ENCODE measurements around the gene ELOVL7. TPM values are rescaled to one million over a fixed set of nuclear protein-coding genes. Genes with fewer than 3 reads are reported as not detected.
A peak's percentile ranks its signal among the peaks of the same experiment; 100 is the strongest.

Gene ELOVL7
- total RNA-seq, 1 experiment from 2014 or later = 1.2 TPM

- Histone ChIP-seq H3K4me3 (ENCODE audit: low read length) (no peak overlapping the region), H3K79me2 (ENCODE audit: low read length) (no peaks in the 10 kb centered on the region), H3K36me3 (ENCODE audit: low read depth, low read length) (no peaks in the 10 kb centered on the region), H4K20me1 (ENCODE audit: low read length) (no peaks in the 10 kb centered on the region), H3K4me2 (ENCODE audit: low read length) (no peak overlapping the region), H2AFZ (ENCODE audit: low read length) (no peak overlapping the region), H3K4me1 (ENCODE audit: insufficient read depth, low read length) (no peaks in the 10 kb centered on the region), H3K27ac (ENCODE audit: low read length) (no peak overlapping the region), H3F3A (ENCODE audit: low read length, unreplicated experiment) (no peaks in the 10 kb centered on the region), H3K9me3 (ENCODE audit: low read length) (no peaks in the 10 kb centered on the region), H3K9ac (ENCODE audit: low read length) (no peak overlapping the region), H3K27me3 (ENCODE audit: low read length) (no peaks in the 10 kb centered on the region), H3K9me2 (replicated peaks; ENCODE audit: low read length) (no peaks in the 10 kb centered on the region)
- intact Hi-C loops (cut with micrococcal nuclease) = no loop called here
- no peak for ATAC-seq
- POLR2A ChIA-PET (ENCODE audit: unreplicated experiment) = no interaction called here
- TF ChIP-seq EZH2phosphoT487 (IDR thresholded peaks at IDR 0.05; ENCODE audit: borderline replicate concordance, low read length) (no peak), EZH2 (IDR thresholded peaks at IDR 0.05; ENCODE audit: low read length, unreplicated experiment) (no peak)
- CTCF ChIA-PET = no interaction called here
- BruUV-seq (replicated peaks) = no TSS peak
- no peak for DNase-seq
These were observed 2.7 kb downstream of the ELOVL7 start for GRCh38 chr5:60841361-60841760.

GRCh38 chr5:60836131-60836530, 7.9 kb downstream of the ELOVL7 start:
- Histone ChIP-seq H4K20me1 (ENCODE audit: low read length) (no peaks in the 10 kb centered on the region), H3K9me2 (replicated peaks; ENCODE audit: low read length) (no peaks in the 10 kb centered on the region), H3F3A (ENCODE audit: low read length, unreplicated experiment) (no peaks in the 10 kb centered on the region), H3K4me1 (ENCODE audit: insufficient read depth, low read length) (no peaks in the 10 kb centered on the region), H2AFZ (ENCODE audit: low read length) (no peak overlapping the region), H3K79me2 (ENCODE audit: low read length) (no peaks in the 10 kb centered on the region), H3K4me2 (ENCODE audit: low read length) (no peak overlapping the region), H3K36me3 (ENCODE audit: low read depth, low read length) (no peaks in the 10 kb centered on the region), H3K4me3 (ENCODE audit: low read length) (no peak overlapping the region), H3K9ac (ENCODE audit: low read length) (no peak overlapping the region), H3K27me3 (ENCODE audit: low read length) (no peaks in the 10 kb centered on the region), H3K9me3 (ENCODE audit: low read length) (no peaks in the 10 kb centered on the region), H3K27ac (ENCODE audit: low read length) (no peak overlapping the region)
- DNase-seq (no peak), ATAC-seq (no peak)
- POLR2A ChIA-PET (ENCODE audit: unreplicated experiment) = no interaction called here
- TF ChIP-seq EZH2phosphoT487 (IDR thresholded peaks at IDR 0.05; ENCODE audit: borderline replicate concordance, low read length) (no peak), EZH2 (IDR thresholded peaks at IDR 0.05; ENCODE audit: low read length, unreplicated experiment) (no peak)
- no TSS peak for BruUV-seq (replicated peaks)
- CTCF ChIA-PET = no interaction called here
- intact Hi-C loops (cut with micrococcal nuclease) = no loop called here

- no peak overlapping the region for H3K4me3 ChIP-seq (ENCODE audit: low read length)
- H3K79me2 ChIP-seq (ENCODE audit: low read length) = no peaks in the 10 kb centered on the region
- no peak overlapping the region for H2AFZ ChIP-seq (ENCODE audit: low read length)
- no peaks in the 10 kb centered on the region for H3K9me2 ChIP-seq (replicated peaks; ENCODE audit: low read length)
- BruUV-seq (replicated peaks) = no TSS peak
- ATAC-seq (no peak), DNase-seq (peak; percentile 26)
- H3K9ac ChIP-seq (ENCODE audit: low read length) = no peak overlapping the region
- H3K27me3 ChIP-seq (ENCODE audit: low read length) = no peaks in the 10 kb centered on the region
- no peaks in the 10 kb centered on the region for H4K20me1 ChIP-seq (ENCODE audit: low read length)
- ChIA-PET CTCF (no interaction called here), POLR2A (ENCODE audit: unreplicated experiment) (no interaction called here)
- H3K9me3 ChIP-seq (ENCODE audit: low read length) = no peaks in the 10 kb centered on the region
- intact Hi-C loops (cut with micrococcal nuclease) = no loop called here
- H3K36me3 ChIP-seq (ENCODE audit: low read depth, low read length) = no peaks in the 10 kb centered on the region
- TF ChIP-seq EZH2 (IDR thresholded peaks at IDR 0.05; ENCODE audit: low read length, unreplicated experiment) (no peak), CTCF (conservative IDR thresholded peaks at IDR 0.05; ENCODE audit: low read depth, low read length) (no peak), EZH2phosphoT487 (IDR thresholded peaks at IDR 0.05; ENCODE audit: borderline replicate concordance, low read length) (no peak)
- H3K4me1 ChIP-seq (ENCODE audit: insufficient read depth, low read length) = no peaks in the 10 kb centered on the region
- H3F3A ChIP-seq (ENCODE audit: low read length, unreplicated experiment) = no peaks in the 10 kb centered on the region
- no peak overlapping the region for H3K4me2 ChIP-seq (ENCODE audit: low read length)
- no peak overlapping the region for H3K27ac ChIP-seq (ENCODE audit: low read length)
These were observed 8.5 kb downstream of the ELOVL7 start for GRCh38 chr5:60835554-60835953.

- intact Hi-C loops (cut with micrococcal nuclease) = no loop called here
- H3K4me1 ChIP-seq (ENCODE audit: insufficient read depth, low read length) = no peaks in the 10 kb centered on the region
- no peak overlapping the region for H3K27ac ChIP-seq (ENCODE audit: low read length)
- no peak overlapping the region for H2AFZ ChIP-seq (ENCODE audit: low read length)
- no peaks in the 10 kb centered on the region for H3K36me3 ChIP-seq (ENCODE audit: low read depth, low read length)
- BruUV-seq (replicated peaks) = no TSS peak
- H3K9me3 ChIP-seq (ENCODE audit: low read length) = no peaks in the 10 kb centered on the region
- H3K4me3 ChIP-seq (ENCODE audit: low read length) = no peak overlapping the region
- no peak for TF ChIP-seq CTCF (conservative IDR thresholded peaks at IDR 0.05; ENCODE audit: low read depth, low read length)
- TF ChIP-seq EZH2 (IDR thresholded peaks at IDR 0.05; ENCODE audit: low read length, unreplicated experiment) = no peak
- TF ChIP-seq EZH2phosphoT487 (IDR thresholded peaks at IDR 0.05; ENCODE audit: borderline replicate concordance, low read length) = no peak
- no peak for DNase-seq
- no peaks in the 10 kb centered on the region for H3K9me2 ChIP-seq (replicated peaks; ENCODE audit: low read length)
- H3K27me3 ChIP-seq (ENCODE audit: low read length) = no peaks in the 10 kb centered on the region
- H3K9ac ChIP-seq (ENCODE audit: low read length) = no peak overlapping the region
- no peaks in the 10 kb centered on the region for H3K79me2 ChIP-seq (ENCODE audit: low read length)
- no peak overlapping the region for H3K4me2 ChIP-seq (ENCODE audit: low read length)
- no peak for ATAC-seq
- H3F3A ChIP-seq (ENCODE audit: low read length, unreplicated experiment) = no peaks in the 10 kb centered on the region
- no peaks in the 10 kb centered on the region for H4K20me1 ChIP-seq (ENCODE audit: low read length)
- ChIA-PET POLR2A (ENCODE audit: unreplicated experiment) (no interaction called here), CTCF (no interaction called here)
These were observed 10.5 kb downstream of the ELOVL7 start for GRCh38 chr5:60833520-60833919.

Data from PC-3 (cell line).